ENCODE data around the gene CCR3. TPM values are rescaled to one million over a fixed set of nuclear protein-coding genes. Genes with fewer than 3 reads are reported as not detected.
A peak's percentile ranks its signal among the peaks of the same experiment; 100 is the strongest.

CCR3 gene
- total RNA-seq, 1 donor from 2014 or later = not detected

DNA sequence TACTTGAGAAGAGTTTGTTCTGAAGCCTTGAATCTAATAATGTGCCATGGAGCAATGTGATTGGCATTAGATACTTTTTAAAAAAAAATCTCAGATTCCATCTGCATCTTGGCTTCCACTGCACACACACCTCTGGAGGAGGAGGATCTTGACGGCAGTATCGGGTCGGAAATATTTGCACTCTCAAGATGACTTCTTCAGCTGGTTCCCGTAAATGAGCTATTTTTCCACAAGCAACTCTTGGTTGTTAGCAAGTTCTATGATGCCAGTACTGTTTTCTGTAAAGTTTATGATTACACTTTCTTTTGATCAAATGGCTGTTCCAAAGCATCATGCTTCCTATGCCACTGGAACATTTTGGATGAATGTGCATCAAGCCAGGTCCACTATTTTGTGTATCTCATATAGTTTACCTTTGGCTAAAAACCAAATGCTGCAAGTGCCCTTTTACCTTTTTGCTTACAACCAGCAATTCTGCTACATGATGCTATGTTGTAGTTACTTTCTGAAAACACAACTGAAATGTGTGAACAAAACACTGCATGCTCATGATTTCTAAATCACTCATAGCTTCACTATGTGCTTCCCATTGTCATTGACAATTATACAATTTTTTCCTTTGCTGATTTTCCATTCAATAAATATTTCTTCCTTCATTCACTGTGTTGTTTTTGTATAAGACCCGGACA, 43.8 kb downstream of the CCR3 start:
- Mint-ChIP-seq H3K27me3 (peaks cover 2% of the 10 kb centered on the region), H3K9me3 (no peaks in the 10 kb centered on the region), H3K27ac (peak overlapping the region; percentile 76), H3K4me3 (no peak overlapping the region), H3K4me1 (peaks cover 65% of the 10 kb centered on the region), H3K36me3 (ENCODE audit: low read depth) (no peaks in the 10 kb centered on the region)
- DNase-seq = peak; percentile 56
- intact Hi-C loops (cut with micrococcal nuclease) = loop anchor here (1.0 to 2.0 kb wide), 2 partner anchors 8 to 17 kb away; no protein-coding TSS in a partner anchor

DNA sequence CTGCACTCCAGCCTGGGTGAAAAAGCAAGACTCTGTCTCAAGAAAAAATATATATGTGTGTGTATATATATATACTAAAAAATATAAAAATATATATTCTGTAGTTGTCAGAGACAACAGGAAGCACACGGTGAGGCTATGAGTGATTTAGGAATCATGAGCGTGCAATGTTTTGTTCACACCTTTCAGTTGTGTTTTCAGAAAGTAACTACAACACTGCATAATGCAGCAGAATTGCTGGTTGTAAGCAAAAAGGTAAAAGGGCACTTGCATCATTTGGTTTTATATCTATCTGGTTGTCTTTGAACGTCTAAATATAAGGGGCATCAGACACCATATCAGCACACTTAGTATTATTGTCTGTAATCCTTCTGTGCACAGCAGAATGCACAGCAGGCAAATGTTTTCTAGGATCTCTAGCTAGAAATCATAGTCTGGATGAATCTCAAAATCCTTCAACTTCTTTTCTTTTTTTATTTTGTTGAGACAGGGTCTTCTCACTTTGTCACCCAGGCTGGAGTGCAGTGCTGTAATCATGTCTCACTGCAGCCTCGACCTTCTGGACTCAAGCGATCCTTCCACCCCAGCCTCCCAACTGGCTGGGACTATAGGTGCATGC, 44.8 kb downstream of the CCR3 start:
- peak overlapping the region; percentile 48 for H3K27ac Mint-ChIP-seq
- H3K36me3 Mint-ChIP-seq (ENCODE audit: low read depth) = no peaks in the 10 kb centered on the region
- no peak overlapping the region for H3K4me3 Mint-ChIP-seq
- H3K27me3 Mint-ChIP-seq = peaks cover 6% of the 10 kb centered on the region
- intact Hi-C loops (cut with micrococcal nuclease) = no loop called here
- no peaks in the 10 kb centered on the region for H3K9me3 Mint-ChIP-seq
- peaks cover 60% of the 10 kb centered on the region for H3K4me1 Mint-ChIP-seq
- peak; percentile 52 for DNase-seq

DNA sequence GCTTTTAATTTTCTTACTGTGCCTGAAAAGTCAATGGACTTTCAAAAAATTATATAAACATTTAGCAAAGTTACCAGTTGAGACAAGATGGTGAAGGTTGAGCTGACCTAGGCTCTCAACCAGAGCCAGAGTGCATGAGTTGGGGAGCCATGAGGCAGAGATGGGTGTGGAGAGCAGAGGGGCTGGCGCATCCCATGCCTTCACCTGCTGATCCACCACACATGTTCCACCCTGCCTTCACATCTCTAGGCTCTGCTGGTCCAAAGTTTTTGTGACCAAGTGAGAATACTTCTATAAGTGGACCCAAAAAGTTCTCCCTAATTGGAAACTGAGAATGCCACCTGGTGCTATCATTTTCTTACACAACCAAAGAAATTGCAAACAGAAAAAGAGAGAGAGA, 47.3 kb downstream of the CCR3 start:
- DNase-seq = peak; percentile 50
- Mint-ChIP-seq H3K27me3 (peaks cover 6% of the 10 kb centered on the region), H3K27ac (no peak overlapping the region), H3K4me3 (no peak overlapping the region), H3K4me1 (peaks cover 53% of the 10 kb centered on the region), H3K36me3 (ENCODE audit: low read depth) (no peaks in the 10 kb centered on the region), H3K9me3 (no peaks in the 10 kb centered on the region)
- intact Hi-C loops (cut with micrococcal nuclease) = no loop called here

DNA sequence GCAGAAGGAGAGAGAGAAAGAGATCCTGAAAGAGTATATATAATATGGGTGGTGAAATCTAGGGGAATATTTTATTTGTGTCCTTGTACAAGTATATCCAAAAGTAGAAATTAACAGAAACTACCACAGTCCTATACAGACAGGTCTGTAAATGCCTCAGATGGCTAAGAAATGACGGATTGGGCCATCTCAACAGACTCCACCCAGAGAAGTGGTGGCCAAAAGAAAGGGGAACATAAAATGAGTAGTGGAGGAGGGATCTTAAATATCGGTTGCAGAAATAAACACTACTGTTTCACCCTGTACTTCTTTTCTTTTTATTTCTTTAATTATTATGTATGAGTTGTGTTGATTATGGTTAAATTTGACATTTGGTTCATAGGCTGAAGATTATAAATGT, 47.7 kb downstream of the CCR3 start:
- no peaks in the 10 kb centered on the region for H3K9me3 Mint-ChIP-seq
- no peak overlapping the region for H3K4me3 Mint-ChIP-seq
- H3K4me1 Mint-ChIP-seq = peaks cover 56% of the 10 kb centered on the region
- H3K27ac Mint-ChIP-seq = no peak overlapping the region
- H3K27me3 Mint-ChIP-seq = peaks cover 6% of the 10 kb centered on the region
- no peaks in the 10 kb centered on the region for H3K36me3 Mint-ChIP-seq (ENCODE audit: low read depth)
- peak; percentile 23 for DNase-seq
- intact Hi-C loops (cut with micrococcal nuclease) = loop anchor here (5.0 to 10.0 kb wide), 3 partner anchors 328 to 1185 kb away; no protein-coding TSS in a partner anchor

DNA sequence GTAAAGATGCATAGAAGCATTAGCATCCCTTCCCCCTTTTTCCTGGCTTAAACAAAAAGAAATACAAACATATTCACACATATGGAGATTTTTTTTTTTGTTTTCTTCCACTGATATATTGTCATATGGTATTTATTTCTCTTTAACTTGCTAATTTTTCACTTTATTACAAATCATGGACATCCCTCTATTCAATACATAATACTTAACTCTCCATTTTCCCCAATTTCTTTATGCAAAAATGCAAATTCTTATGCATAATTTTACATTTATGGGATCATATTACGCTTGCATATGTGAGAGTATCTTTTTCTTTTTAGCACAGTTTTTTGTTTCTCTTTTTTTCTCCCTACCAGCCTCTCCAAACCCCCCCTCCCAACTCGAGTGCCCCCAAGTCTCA, 48.8 kb downstream of the CCR3 start:
- Mint-ChIP-seq H3K9me3 (no peaks in the 10 kb centered on the region), H3K4me3 (no peak overlapping the region), H3K36me3 (ENCODE audit: low read depth) (no peaks in the 10 kb centered on the region), H3K27me3 (peaks cover 7% of the 10 kb centered on the region), H3K4me1 (peaks cover 50% of the 10 kb centered on the region), H3K27ac (no peak overlapping the region)
- DNase-seq = no peak
- intact Hi-C loops (cut with micrococcal nuclease) = loop anchor here (5.0 to 10.0 kb wide), 3 partner anchors 329 to 1186 kb away; no protein-coding TSS in a partner anchor

DNA sequence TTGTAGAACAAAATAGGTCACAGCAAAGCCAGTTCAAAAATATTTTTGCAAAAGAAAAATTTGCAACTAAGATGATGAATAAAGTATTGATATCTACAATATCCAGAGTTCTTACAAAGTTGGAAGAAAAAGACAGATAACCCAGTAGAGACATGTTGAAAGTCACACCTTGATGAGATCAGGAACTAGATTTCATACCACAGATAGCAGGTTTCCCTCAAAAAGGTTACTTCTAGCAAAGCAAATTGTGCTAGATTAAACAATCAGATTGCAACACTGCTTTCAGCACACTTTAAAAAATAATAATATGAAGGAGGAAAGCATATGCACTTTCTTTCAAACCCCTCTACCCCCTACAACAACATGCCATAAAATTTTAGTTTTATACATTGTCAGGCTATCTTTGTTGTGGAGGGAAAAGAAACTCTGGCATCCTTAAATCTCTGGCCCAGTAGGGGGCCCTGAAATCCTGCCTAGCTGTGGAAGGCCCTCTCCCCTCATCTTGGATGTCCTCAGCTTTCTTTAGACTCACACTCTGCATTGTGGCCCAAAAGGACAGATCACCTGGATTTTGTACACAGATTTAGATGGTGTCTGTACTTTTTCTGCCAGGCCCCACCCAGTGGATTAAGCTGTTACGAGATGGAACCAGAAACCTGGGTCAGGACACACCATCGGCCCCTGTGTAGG, 50.9 kb downstream of the CCR3 start:
- H3K4me3 Mint-ChIP-seq = peak overlapping the region; percentile 64
- no peak for DNase-seq
- peaks cover 10% of the 10 kb centered on the region for H3K27me3 Mint-ChIP-seq
- intact Hi-C loops (cut with micrococcal nuclease) = loop anchor here (1.0 to 10.0 kb wide), 4 partner anchors 24 to 1188 kb away; no protein-coding TSS in a partner anchor
- H3K4me1 Mint-ChIP-seq = peaks cover 60% of the 10 kb centered on the region
- H3K9me3 Mint-ChIP-seq = no peaks in the 10 kb centered on the region
- H3K36me3 Mint-ChIP-seq (ENCODE audit: low read depth) = peaks cover 2% of the 10 kb centered on the region
- H3K27ac Mint-ChIP-seq = peak overlapping the region; percentile 85

DNA sequence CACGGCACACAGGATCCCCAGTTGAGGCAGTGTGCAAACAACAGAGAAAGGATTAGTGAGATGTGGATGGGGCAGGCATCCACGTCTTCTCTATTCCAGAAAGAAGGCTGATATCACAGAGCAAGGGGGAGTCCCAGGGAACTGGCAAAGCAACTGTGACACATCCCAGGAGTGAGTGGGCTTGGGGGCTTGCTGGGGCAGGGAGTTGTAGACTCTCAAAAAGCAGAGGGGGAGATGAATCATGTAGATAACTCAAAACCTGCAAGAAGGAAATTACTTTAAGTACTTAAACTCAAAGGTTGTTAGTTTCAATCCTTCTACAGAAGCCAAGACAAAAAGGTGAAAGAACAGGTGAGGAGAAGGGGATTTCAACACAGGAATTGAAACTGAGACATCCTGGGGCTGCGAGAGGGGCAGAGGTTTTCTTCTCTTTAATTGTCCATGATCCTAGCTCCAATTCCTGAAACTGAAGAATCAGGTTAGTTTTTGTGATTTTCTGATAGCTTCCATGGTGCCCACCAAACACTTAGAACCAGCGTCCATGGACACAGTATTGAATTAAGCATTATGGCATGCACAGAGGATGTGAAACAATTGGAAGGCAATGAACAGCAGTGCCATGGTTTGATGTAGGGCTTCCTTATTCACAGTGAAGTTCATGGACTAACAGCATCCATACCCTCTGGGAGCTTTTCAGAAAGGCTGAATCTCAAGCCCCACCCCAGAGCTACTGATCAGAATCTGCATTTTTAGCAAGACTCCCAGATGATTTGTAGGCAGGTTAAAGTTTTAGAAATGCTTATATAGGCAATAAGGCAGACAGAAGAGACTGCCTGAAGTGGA, 52.0 kb downstream of the CCR3 start:
- intact Hi-C loops (cut with micrococcal nuclease) = loop anchor here (1.0 to 10.0 kb wide), 7 partner anchors 9 to 1189 kb away; no protein-coding TSS in a partner anchor
- H3K36me3 Mint-ChIP-seq (ENCODE audit: low read depth) = peaks cover 2% of the 10 kb centered on the region
- peak; percentile 77 for DNase-seq
- peak overlapping the region; percentile 64 for H3K4me3 Mint-ChIP-seq
- H3K4me1 Mint-ChIP-seq = peaks cover 67% of the 10 kb centered on the region
- H3K9me3 Mint-ChIP-seq = no peaks in the 10 kb centered on the region
- H3K27me3 Mint-ChIP-seq = peaks cover 10% of the 10 kb centered on the region
- H3K27ac Mint-ChIP-seq = peak overlapping the region; percentile 85

DNA sequence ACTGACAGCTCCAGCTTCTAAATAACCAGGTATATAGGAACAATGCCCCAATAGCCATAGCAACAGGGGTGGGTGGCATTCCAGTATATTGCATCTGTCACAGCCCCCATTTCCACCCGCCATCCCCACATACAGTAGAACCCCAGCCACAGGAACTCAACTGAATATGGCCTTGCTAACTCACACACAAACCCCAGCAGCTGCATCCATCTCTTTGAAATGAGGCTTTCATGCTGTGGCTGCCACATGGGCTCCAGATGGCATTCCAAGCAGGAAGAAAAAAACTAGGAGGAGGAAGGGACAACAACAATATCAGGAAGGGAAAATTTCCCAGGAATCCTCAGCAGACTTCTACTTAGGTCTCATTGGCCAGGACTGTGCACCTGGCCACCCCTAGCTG, 54.6 kb downstream of the CCR3 start:
- DNase-seq = no peak
- intact Hi-C loops (cut with micrococcal nuclease) = loop anchor here (5.0 to 10.0 kb wide), 3 partner anchors 320 to 1192 kb away; no protein-coding TSS in a partner anchor
- H3K36me3 Mint-ChIP-seq (ENCODE audit: low read depth) = peaks cover 4% of the 10 kb centered on the region
- no peaks in the 10 kb centered on the region for H3K9me3 Mint-ChIP-seq
- H3K27ac Mint-ChIP-seq = peak overlapping the region; percentile 62
- H3K4me3 Mint-ChIP-seq = no peak overlapping the region
- peaks cover 82% of the 10 kb centered on the region for H3K4me1 Mint-ChIP-seq
- peaks cover 4% of the 10 kb centered on the region for H3K27me3 Mint-ChIP-seq

DNA sequence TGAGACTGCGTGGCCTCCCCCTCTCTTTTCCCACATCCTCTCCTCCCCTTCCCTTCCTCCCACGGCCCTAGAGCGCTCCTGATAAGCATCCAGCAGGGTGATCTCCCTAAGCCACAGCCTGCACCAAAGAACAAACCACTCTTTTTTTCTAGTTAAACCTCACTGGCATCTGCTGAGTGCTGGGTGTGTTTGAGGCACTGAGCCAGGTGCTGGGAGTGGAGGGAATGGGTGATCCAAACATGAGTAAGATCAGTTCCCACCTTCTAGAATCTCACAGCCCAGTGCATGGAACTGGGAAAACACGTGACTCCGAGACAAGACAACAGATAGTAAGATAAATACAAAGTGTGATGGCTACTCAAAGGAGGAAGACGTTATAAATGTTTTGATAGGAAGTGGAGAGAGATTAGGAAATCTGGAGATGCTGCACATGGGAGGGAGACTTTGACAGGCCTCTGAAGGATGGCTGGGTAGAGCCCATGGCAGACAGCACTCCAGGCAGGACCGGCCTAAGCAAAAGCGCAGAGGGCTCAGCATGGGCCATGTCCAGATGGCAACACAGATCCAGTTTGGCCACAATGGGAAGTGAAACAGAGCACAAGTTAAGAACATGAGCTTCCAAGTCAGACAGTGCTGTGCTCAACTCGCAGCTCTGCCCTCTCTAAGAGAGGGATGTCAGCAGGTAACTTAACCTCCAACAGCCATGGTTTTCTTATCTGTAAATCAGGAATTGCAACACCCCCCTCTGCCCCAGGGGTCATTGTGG, 55.6 kb downstream of the CCR3 start:
- H3K9me3 Mint-ChIP-seq = no peaks in the 10 kb centered on the region
- peak overlapping the region; percentile 22 for H3K4me3 Mint-ChIP-seq
- peak overlapping the region; percentile 52 for H3K27ac Mint-ChIP-seq
- intact Hi-C loops (cut with micrococcal nuclease) = loop anchor here (2.0 to 10.0 kb wide), 6 partner anchors 17 to 1193 kb away; no protein-coding TSS in a partner anchor
- H3K27me3 Mint-ChIP-seq = peaks cover 4% of the 10 kb centered on the region
- H3K36me3 Mint-ChIP-seq (ENCODE audit: low read depth) = peaks cover 6% of the 10 kb centered on the region
- peak; percentile 62 for DNase-seq
- peaks cover 84% of the 10 kb centered on the region for H3K4me1 Mint-ChIP-seq

DNA sequence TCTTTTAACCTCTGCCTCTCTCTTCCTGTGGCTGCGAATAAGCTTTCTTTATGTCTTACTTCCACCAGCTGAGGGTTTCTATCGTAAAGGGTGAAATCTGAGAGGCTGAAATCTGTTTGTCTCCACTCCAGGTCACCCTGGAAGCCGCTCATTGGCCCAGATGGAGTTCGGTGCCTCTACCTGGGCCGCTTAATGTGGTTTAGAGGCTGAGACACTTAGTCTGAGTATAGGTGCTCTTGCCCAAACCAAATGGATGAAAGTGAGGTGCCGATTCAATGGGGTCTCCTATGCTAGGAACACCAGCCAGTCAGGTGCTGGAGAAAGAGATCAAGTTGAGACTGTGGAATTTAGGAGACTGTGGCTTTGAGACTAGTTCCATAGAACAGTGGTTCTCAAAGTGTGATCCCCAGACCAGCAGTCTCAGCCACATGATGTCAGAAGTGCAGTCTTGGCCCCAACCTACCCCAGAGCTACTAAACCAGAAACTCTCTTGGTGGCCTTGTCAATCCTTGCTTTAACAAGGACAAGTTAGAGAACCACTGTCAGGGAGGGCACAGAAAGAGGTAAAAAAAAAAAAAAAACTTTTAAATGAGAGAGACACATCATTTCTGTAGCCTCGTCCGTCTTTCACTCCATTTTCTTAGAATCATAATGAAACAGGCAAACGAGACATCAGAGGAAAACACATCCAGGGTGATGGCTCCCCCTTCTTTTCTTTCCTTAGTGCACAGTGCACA, 56.8 kb downstream of the CCR3 start:
- H3K27ac Mint-ChIP-seq = peak overlapping the region; percentile 81
- DNase-seq = peak; percentile 75
- peaks cover 6% of the 10 kb centered on the region for H3K36me3 Mint-ChIP-seq (ENCODE audit: low read depth)
- no peaks in the 10 kb centered on the region for H3K9me3 Mint-ChIP-seq
- peaks cover 4% of the 10 kb centered on the region for H3K27me3 Mint-ChIP-seq
- H3K4me3 Mint-ChIP-seq = peak overlapping the region; percentile 53
- peaks cover 72% of the 10 kb centered on the region for H3K4me1 Mint-ChIP-seq
- intact Hi-C loops (cut with micrococcal nuclease) = loop anchor here (1.0 to 10.0 kb wide), 11 partner anchors 16 to 1194 kb away; partner anchors contain the start of genes CCR1 and CCR5

DNA sequence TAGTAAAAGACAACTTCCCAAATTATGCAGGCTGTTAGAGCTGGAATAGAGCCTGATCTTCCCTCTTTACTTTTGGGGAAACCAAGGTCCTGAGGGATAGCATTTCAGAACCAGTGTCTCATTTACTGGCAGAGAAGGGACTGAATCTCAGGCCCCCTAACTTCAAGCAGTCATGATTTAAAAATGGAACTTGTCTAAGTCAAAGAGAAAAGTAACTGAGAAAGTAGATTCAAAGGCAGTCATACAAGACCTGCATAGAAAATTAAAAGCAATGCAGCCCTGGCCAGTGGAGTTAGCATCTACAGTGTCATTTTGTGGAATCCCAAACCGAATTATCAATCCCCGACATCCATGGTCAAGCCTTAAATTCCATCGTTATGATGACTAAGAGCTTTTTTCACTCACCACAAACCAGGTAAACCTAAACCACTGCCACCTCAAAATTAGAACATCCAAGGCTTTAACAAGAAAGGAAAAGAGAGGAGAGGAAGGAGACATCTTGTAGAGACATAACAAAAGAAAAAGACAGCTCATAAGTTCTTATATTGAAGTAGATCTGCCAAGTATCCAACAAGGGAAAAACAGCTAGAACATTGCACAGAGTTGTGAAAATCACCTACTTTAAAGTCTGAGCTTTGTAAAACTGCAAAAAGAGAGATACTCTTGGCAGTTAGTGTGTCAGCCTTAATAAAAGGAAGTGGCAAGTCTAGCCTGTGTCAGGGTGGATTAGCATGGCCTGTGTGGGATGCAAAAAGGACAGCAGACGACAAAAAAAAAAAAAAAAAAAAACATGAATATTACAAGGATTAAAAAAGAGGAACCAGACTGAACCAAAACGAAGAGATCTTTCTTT, 57.6 kb downstream of the CCR3 start:
- Mint-ChIP-seq H3K4me1 (peaks cover 66% of the 10 kb centered on the region), H3K27ac (peak overlapping the region; percentile 81), H3K27me3 (peaks cover 10% of the 10 kb centered on the region), H3K9me3 (no peaks in the 10 kb centered on the region), H3K4me3 (peak overlapping the region; percentile 34), H3K36me3 (ENCODE audit: low read depth) (peaks cover 6% of the 10 kb centered on the region)
- intact Hi-C loops (cut with micrococcal nuclease) = loop anchor here (1.0 to 10.0 kb wide), 11 partner anchors 15 to 1195 kb away; partner anchors contain the start of genes CCR1 and CCR5
- DNase-seq = peak; percentile 70

All from activated CD4-positive, alpha-beta T cell treated with anti-CD3 and anti-CD28 coated beads, Interleukin-2, amount 10 ng/mL, durations not matched to agents 24 days and 14 days (primary cell).